Kidney (tissue), 14 donors: ENCODE results near the gene PTPRM. TPM values are rescaled to one million over a fixed set of nuclear protein-coding genes. Genes with fewer than 3 reads are reported as not detected.

Experiments
- DNase-seq, 5 donors: peaks; one replicate each; pipeline ENCODE4 v3.0.0-alpha.2; 2013 to 2020
- FAIRE-seq: peaks from 2 replicates; lab custom pipeline; 2012; peaks lifted over from hg19 to GRCh38; lab: Jason Lieb, UNC
- H3K27ac ChIP-seq, 2 donors: one replicate each; pipeline ENCODE4 v1.7.0; 2013; ENCODE audit warnings: low read depth in 2 of 2, low read length in 2 of 2, inconsistent platforms in 1 of 2
- H3K27me3 ChIP-seq: one replicate; pipeline ENCODE4 v1.7.1; 2013; ENCODE audit warnings: low read length, inconsistent platforms; ENCODE audit not compliant: control insufficient read depth, insufficient read depth
- H3K36me3 ChIP-seq, 3 donors: one replicate each; pipeline versions ENCODE4 v1.7.0 to v1.7.1; 2013; ENCODE audit warnings: low read length in 3 of 3, control low read depth in 1 of 3, inconsistent platforms in 1 of 3; ENCODE audit not compliant: insufficient read depth in 3 of 3, control insufficient read depth in 2 of 3
- H3K4me1 ChIP-seq, 3 donors: one replicate each; pipeline versions ENCODE4 v1.7.0 to v1.7.1; 2013; ENCODE audit warnings: low read length in 3 of 3, inconsistent platforms in 1 of 3, low read depth in 1 of 3; ENCODE audit not compliant: control insufficient read depth in 2 of 3, insufficient read depth in 2 of 3
- H3K4me3 ChIP-seq, 3 donors: one replicate each; pipeline versions ENCODE4 v1.7.0 to v1.8.1; 2013; ENCODE audit warnings: low read length in 3 of 3, control low read depth in 1 of 3, inconsistent platforms in 1 of 3
- H3K9ac ChIP-seq, 3 donors: one replicate each; pipeline versions ENCODE4 v1.7.0 to v1.7.1; 2013; ENCODE audit warnings: low read length in 3 of 3, control low read depth in 1 of 3, inconsistent platforms in 1 of 3
- H3K9me3 ChIP-seq, 3 donors: one replicate each; pipeline versions ENCODE4 v1.7.0 to v1.7.1; 2013; ENCODE audit warnings: low read length in 3 of 3, control low read depth in 1 of 3, inconsistent platforms in 1 of 3; ENCODE audit not compliant: control insufficient read depth in 2 of 3, insufficient read depth in 1 of 3
- CTCF ChIP-seq: IDR thresholded peaks from 3 replicates; pipeline ENCODE4 v1.5.1; 2012; ENCODE audit warnings: mild to moderate bottlenecking, moderate library complexity, borderline replicate concordance; ENCODE audit not compliant: insufficient read depth; ENCODE audit errors: extremely low read depth
- intact Hi-C: fragments of 100-400 bp; cut with DNase I; formaldehyde crosslinking; loops from one replicate; pipeline ENCODE4 v1.11.1; 2022
- polyA plus RNA-seq: library from polyadenylated mRNA; stranded (reverse); fragments of 350-450 nt; fragmentation: Illumina TruSeq; extraction: RNeasy Lipid Tissue Mini Kit (QIAGEN cat#74804); gene quantifications from one replicate; pipeline ENCODE4 v1.2.3, GENCODE V29; 2014; ENCODE audit warnings: low read depth, low replicate concordance; ENCODE audit not compliant: insufficient read depth
- total RNA-seq: library from RNA; stranded (reverse); fragmentation: NEBNext Ultra II Directional; extraction: Animal tissue kit (Norgen Biotek cat#: 25700); gene quantifications from one replicate; pipeline ENCODE4 v1.2.1, GENCODE V29; 2021
- donor health status: control.
- donor health status: control.
- donor health status: control.
- donor health status: control.
- donor health status: control.
- donor health status: DM: yes; HTN: yes; CAD: no.
- donor health status: Normal renal cell carcinoma (clear cell type).

Gene PTPRM
- total and polyA plus RNA-seq, 2 donors from 2014 or later = 52.4 to 98.9 TPM

GRCh38 chr18:8422391-8422790 lies 855.3 kb downstream of the PTPRM start:
- Histone ChIP-seq H3K9me3 (no peaks in the 10 kb centered on the region), H3K27me3 (no peaks in the 10 kb centered on the region), H3K36me3 (no peaks in the 10 kb centered on the region), H3K27ac (no peak overlapping the region), H3K9ac (no peak overlapping the region), H3K4me3 (no peak overlapping the region), H3K4me1 (no peaks in the 10 kb centered on the region)
- FAIRE-seq (no peak), DNase-seq (no peak)
- intact Hi-C loops = no loop called here
- no peak for TF ChIP-seq CTCF

GRCh38 chr18:8423051-8423557 lies 856.0 kb downstream of the PTPRM start:
- no peak for FAIRE-seq
- intact Hi-C loops = no loop called here
- Histone ChIP-seq H3K9ac (no peak overlapping the region), H3K4me1 (no peaks in the 10 kb centered on the region), H3K9me3 (no peaks in the 10 kb centered on the region), H3K36me3 (no peaks in the 10 kb centered on the region), H3K4me3 (no peak overlapping the region), H3K27me3 (no peaks in the 10 kb centered on the region), H3K27ac (no peak overlapping the region)
- peak in 1 of 5 donors; percentile 7 for DNase-seq
- no peak for TF ChIP-seq CTCF

- FAIRE-seq = no peak
- Histone ChIP-seq H3K36me3 (no peaks in the 10 kb centered on the region), H3K4me1 (no peaks in the 10 kb centered on the region), H3K9ac (no peak overlapping the region), H3K9me3 (no peaks in the 10 kb centered on the region), H3K4me3 (no peak overlapping the region), H3K27ac (no peak overlapping the region), H3K27me3 (no peaks in the 10 kb centered on the region)
- intact Hi-C loops = no loop called here
- TF ChIP-seq CTCF = no peak
- DNase-seq = no peak
Observed at GRCh38 chr18:8424481-8424880, 857.4 kb downstream of the PTPRM start.
